G401 (cell line): ENCODE results near the gene KIAA1217. TPM values are rescaled to one million over a fixed set of nuclear protein-coding genes. Genes with fewer than 3 reads are reported as not detected.

Experiments
- DNase-seq: peaks from one replicate; pipeline ENCODE4 v3.0.0-alpha.2; 2015; ENCODE audit warnings: low spot score
- in situ Hi-C: cut with HindIII; loops from 2 replicates; pipeline ENCODE4 v1.10.0; 2016; ENCODE audit warnings: low sequenced_read_pairs, mixed read lengths
- total RNA-seq: library from RNA; depleted of rRNA; stranded (reverse); fragments of >200 nt; shearing (Covaris generic); gene quantifications from 2 replicates; pipeline ENCODE4 v1.2.3, GENCODE V29; 2014

KIAA1217 gene
- total RNA-seq, 1 experiment from 2014 or later = 2.1 TPM

GRCh38 chr10:24352399-24352798 lies 143.5 kb downstream of the KIAA1217 start:
- DNase-seq = no peak
- in situ Hi-C loops = no loop called here

DNA sequence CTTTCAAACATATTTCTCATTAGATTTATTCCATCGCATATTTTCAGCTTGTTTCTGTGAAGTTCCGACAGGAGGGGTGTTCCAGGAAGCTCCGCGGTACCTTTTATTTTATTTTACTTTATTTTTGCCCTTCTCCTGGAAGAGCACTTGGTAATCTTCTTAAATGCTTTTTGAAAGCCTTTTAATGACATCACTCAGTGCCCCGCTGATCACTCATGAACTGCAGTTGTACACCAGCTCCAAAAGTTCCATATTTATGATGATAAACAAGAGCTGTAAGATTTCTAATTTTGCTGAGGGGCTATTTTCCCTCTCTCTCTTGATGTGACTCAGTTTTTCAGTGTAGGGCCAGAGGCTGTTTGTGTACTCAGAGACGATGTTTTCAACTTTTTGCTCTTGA lies 144.4 kb downstream of the KIAA1217 start:
- in situ Hi-C loops = no loop called here
- DNase-seq = no peak

DNA sequence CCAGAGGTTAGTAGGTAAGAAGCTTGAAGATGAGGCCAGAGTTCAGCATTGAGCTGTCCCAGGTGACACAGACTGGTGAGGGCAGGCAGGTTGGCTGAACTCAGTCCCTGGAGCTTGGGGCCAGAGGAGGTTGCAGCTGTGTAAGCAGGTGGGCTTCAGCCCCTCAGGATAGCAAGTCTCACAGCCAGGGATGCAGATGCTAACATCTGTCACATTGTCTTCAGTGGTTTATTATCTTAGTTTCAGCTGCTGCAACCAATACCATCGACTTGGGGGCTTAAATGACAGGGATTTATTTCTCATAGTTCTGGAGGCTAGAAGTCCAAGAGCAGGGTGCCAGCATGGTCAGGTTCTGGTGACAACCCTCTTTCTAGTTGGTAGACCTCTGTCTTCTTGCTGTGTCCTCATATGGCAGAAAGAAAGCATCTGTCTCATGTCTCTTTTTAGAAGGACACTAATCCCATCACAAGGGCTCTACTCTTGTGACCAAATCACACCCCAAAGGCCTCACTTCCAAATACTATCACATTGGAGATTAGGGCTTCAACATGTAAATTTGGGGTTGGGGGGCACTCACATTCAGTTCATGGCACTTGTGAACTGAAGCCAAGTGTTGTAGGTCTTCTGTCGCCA lies 146.2 kb downstream of the KIAA1217 start:
- in situ Hi-C loops = no loop called here
- DNase-seq = no peak

GRCh38 chr10:24357344-24358004 lies 148.5 kb downstream of the KIAA1217 start:
- DNase-seq = no peak
- in situ Hi-C loops = no loop called here

DNA sequence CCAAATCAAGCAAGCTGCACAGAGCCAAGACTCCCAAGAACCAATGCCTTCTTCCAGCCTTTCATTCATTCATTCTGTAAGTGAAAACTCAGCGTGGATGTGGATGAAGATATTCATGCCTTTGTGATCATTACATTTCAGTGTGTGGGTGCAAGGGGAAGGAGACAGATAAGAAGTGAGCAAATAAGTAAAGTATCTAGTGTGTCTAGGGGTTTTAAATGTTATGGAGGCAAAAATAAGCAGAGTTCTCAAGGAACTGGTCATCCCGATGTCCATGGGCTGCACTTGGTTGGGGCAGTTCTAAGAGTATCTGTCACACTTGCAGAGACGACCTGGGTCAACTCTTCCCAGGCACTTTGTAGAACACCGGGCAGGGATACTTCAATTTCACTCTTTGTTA lies 149.1 kb downstream of the KIAA1217 start:
- DNase-seq = no peak
- in situ Hi-C loops = no loop called here

- in situ Hi-C loops = no loop called here
- DNase-seq = peak; percentile 60
Observed at GRCh38 chr10:24360282-24361127, 151.6 kb downstream of the KIAA1217 start.

GRCh38 chr10:24363070-24363469 lies 154.1 kb downstream of the KIAA1217 start:
- in situ Hi-C loops = no loop called here
- no peak for DNase-seq

GRCh38 chr10:24367688-24368087 lies 158.8 kb downstream of the KIAA1217 start:
- in situ Hi-C loops = no loop called here
- DNase-seq = no peak

DNA sequence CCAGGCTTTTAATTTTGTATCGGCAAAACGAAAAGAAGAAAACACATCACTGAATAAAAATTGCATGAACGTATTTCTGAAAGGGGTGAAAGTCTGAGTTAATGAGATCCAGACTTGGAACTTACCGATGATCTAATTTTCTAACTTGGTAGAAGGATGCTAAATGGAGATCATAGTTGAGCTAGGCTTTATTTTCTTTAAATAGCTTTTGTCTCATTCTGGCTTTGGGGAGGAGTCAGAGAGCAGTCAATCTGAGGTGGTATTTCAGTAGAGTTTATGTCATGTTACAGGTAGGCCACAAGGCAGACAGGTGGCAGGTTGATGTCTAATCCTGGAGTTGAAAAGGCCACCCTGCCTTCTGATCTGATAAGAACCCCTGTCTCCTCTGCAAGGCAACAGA lies 161.9 kb downstream of the KIAA1217 start:
- DNase-seq = no peak
- in situ Hi-C loops = no loop called here

- no peak for DNase-seq
- in situ Hi-C loops = no loop called here
Observed at GRCh38 chr10:24371396-24371795, 162.5 kb downstream of the KIAA1217 start.

- DNase-seq = no peak
- in situ Hi-C loops = no loop called here
Observed at GRCh38 chr10:24374134-24374915, 165.4 kb downstream of the KIAA1217 start.

GRCh38 chr10:24375510-24375909 lies 166.6 kb downstream of the KIAA1217 start:
- in situ Hi-C loops = no loop called here
- no peak for DNase-seq

DNA sequence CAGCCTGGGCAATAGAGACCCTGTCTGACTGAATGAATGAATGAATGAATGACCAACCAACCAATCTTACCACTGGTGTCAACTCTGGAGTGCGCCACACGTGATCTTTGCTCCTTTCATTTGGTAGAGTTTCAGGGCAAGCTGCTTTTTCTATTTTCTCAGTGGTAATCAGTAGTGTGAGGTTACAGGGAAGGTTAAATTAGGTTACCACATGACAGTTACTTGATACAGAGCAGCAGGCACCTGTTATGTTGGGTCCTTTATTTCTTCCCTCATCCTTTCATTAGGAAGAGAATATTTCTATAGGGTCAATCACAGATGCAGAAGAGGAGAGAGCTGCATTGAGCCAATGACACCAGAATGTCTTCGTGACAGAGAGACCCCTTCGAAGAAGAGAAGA lies 167.8 kb downstream of the KIAA1217 start:
- DNase-seq = no peak
- in situ Hi-C loops = no loop called here

GRCh38 chr10:24378126-24378920 lies 169.4 kb downstream of the KIAA1217 start:
- in situ Hi-C loops = no loop called here

DNA sequence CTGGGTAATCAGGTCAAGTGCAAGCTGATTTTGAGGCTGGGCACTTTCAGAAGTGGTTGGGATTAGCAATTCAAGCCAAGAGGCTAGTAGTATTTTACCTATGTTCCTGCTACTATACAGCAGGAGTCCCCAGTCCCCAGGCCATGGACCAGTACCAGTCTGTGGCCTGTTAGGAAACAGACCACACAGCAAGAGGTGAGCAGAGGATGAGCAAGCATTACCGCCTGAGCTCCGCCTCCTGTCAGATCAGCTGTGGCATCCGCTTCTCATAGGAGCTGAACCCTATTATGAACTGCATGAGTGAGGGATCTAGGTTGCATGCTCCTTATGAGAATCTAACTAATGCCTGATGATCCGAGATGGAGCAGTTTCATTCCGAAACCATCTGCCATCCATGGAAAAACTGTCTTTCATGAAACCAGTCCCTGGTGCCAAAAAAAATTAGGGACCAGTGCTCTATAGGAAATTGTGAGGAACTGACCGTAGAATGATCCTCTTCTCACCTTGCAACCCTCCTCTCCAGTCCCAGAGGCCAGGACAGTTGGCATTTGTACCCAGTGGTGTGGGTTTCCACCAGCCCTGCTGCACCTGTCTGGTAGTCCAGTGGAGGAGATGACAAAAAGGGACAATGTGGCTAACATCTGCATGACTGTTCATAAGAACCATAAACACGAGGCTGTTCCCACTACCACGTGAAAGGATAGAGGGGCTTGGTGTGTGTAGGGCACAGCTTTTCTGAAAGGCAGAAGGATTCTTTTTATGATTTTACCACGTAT lies 172.5 kb downstream of the KIAA1217 start:
- in situ Hi-C loops = no loop called here

More at GRCh38 chr10:24378126-24378920, 169.4 kb downstream of the KIAA1217 start:
- DNase-seq = no peak

DNA sequence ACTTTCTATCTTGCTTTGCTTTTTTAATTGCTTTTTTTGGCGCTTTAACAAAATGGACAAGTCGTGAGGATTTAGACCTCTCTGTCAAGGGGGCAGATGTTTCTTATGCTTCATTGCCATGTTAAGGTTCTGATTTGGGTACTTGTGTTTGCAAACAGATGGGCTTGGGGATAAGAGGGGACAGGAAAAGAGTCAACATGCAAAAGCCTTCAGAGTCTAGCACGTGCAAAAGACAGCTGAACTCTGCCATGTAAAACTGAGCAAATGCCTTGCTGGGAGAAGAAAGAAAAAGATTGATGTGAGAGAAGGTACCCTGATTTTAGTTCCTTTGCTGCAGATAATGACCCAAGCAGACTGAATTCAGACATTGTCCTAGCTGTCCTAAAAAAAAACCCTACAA lies 173.1 kb downstream of the KIAA1217 start:
- DNase-seq = no peak
- in situ Hi-C loops = no loop called here

More for the DNA sequence above, 172.5 kb downstream of the KIAA1217 start:
- no peak for DNase-seq

DNA sequence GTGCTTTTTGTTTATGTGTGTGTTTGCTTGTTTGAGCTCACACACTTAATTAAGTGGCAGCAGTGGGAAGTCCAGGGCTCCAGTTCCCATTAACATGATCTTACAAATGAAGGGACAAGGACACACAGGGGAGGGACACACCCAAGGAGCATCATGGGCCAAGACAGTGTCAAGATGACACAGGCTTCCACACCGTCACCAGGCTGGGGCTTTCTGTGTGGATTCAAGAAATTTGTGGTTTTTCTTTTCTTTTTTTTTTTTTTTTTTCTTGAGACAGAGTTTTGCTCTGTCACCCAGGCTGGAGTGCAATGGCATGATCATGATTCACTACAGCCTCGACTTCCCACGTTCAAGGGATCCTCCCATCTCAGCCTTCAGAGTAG lies 173.6 kb downstream of the KIAA1217 start:
- in situ Hi-C loops = no loop called here
- DNase-seq = no peak
